ENCODE measurements around the gene MRPL27.
"Not testable (repeated sequence)": the region's sequence is repeated elsewhere in the genome, so short reads cannot be mapped to it uniquely, and the experiment has no call there.

MRPL27 gene

GRCh38 chr17:50372758-50373556, at the start of gene MRPL27, which contains the start of gene EME1:
Gene MRPL27 (minus strand): TSS chr17:50373184. CDS start chr17:50373170, 14 bp downstream.
Gene EME1 (plus strand): TSS chr17:50373229. CDS start chr17:50375209, 1,980 bp downstream.
- peak; percentile 77 for DNase-seq

GRCh38 chr17:50422738-50423137, 49.8 kb upstream of the MRPL27 start:
- no peak for DNase-seq

- no peak for DNase-seq
Measured at GRCh38 chr17:50421308-50422051, 48.5 kb upstream of the MRPL27 start.

- DNase-seq: no peak
Measured at GRCh38 chr17:50420419-50421112, 47.6 kb upstream of the MRPL27 start.

DNA sequence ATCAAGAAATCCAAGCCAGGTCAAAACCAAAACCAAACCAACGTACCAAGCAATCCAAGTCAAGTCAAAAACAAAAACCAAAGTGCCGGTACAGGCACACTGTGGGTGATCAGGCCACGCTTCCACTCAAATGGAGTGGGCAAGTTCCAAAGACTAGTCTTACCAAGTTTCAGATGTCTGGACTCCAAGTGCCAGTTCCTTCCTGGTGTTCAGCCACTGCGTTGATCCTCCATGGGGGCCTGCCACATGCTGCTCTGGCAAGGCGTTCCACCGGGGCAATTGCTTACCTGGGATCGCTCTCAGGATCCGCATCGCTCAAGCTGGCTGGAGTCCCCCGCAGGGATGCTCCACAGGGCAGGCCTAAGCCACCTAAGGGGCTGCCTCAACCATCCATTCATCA, 46.6 kb upstream of the MRPL27 start:
- not testable (repeated sequence) for DNase-seq

DNA sequence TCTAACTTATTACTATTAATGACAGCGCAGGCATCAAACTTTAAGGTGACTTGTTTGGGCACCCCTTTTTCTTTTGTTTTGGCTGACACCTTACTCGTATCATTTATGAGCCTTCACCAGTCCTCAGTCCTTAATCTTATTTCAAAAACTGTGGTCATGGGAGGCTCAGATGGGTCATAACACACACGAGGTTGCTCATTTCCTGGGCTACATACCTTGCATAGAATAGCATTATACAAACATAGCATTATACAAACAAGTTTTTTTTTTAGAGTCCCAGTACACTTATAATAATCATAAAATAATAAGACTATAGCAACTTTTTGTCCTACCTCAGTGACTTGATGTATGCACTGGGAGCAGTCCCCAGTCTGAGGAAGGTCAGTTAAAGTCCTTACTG, 41.8 kb upstream of the MRPL27 start:
- no peak for DNase-seq

GRCh38 chr17:50412188-50412732, 39.3 kb upstream of the MRPL27 start:
- no peak for DNase-seq

- DNase-seq: no peak
Measured at GRCh38 chr17:50407921-50408320, 34.9 kb upstream of the MRPL27 start.

DNA sequence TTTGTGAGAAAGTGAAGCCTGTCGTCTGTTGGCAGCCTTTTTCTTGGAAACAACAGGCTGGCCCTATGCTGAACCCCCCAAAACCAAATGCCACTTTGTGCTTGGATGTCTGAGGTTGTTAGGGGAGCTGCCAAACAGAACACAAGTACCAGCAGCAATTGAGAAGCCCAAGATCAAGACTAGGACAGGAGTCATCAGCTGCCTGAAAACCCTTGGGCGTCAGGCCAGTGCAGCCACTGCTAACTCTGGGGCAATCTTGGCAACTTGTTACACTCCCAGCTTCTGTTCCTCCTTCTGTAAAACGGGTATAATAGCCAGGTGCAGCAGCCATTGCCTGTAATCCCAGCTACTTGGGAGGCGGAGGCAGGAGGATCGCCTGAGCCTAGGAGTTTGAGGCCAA, 33.6 kb upstream of the MRPL27 start:
- DNase-seq: no peak

GRCh38 chr17:50405351-50405750, 32.4 kb upstream of the MRPL27 start:
- not testable (repeated sequence) for DNase-seq

DNA sequence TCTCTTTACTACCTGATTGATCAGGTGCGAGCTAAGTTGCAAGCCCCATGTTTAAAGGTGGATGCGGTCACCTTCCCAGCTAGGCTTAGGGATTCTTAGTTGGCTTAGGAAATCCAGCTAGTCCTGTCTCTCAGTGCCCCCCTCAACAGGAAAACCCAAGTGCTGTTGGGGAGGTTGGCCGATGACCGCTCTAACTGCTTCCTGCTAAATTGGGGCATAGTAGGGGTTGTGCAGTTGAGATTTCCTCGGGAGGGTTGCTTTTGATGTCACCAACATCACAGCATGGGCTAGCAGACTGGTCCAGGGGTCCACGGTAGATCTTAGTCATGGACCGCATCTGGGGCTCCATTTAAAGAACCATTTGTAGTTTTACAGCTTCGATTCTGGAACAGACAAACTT, 26.6 kb upstream of the MRPL27 start:
- DNase-seq: not testable (repeated sequence)

- DNase-seq: not testable (repeated sequence)
Measured at GRCh38 chr17:50398672-50399071, 25.7 kb upstream of the MRPL27 start.

GRCh38 chr17:50397919-50398285, 24.9 kb upstream of the MRPL27 start:
- DNase-seq: no peak

DNA sequence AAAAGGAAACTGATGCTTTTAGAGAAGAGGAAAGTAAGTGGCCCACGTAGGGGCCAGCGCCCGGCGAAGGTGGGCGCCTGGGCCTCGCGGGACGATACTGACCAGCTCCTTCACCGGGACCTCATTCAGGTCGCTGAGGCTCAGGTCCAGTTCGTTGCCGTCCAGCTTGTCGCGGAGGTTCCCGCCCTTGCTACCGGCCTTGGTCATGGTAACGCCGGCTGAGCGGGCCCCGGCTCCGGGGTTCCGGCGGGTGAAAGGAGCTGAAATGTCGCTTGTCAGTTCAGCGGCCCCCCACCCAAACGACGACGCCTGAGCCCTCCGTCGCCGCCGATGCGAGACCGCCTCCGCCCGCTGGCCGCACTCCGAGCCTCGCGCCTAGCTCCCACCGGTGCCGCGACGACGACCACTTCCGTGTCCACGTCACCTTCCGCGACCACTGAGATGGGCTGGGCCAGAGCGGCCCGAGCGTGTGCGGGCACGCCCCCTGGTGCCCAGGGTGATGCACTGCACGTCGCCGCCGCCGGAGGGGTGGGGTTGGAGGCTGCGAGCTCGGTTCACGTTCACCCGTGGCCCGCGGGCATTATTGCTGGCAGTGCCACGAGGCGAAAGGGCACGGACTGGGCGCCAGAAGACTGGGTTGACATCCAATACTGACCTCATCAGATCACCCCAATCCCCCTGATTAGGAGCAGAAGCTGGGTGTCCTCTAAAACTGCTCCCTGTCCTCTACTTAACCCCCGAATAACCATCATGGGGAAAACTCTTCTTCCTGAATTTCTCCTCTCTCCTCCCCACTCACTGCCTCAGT, 24.3 kb upstream of the MRPL27 start, which contains the start of gene LRRC59:
Gene LRRC59 (minus strand): TSS at position 413 of the 808 bp plus-strand sequence. CDS start 206 bp downstream, at position 207.
- DNase-seq: peak; percentile 91

DNA sequence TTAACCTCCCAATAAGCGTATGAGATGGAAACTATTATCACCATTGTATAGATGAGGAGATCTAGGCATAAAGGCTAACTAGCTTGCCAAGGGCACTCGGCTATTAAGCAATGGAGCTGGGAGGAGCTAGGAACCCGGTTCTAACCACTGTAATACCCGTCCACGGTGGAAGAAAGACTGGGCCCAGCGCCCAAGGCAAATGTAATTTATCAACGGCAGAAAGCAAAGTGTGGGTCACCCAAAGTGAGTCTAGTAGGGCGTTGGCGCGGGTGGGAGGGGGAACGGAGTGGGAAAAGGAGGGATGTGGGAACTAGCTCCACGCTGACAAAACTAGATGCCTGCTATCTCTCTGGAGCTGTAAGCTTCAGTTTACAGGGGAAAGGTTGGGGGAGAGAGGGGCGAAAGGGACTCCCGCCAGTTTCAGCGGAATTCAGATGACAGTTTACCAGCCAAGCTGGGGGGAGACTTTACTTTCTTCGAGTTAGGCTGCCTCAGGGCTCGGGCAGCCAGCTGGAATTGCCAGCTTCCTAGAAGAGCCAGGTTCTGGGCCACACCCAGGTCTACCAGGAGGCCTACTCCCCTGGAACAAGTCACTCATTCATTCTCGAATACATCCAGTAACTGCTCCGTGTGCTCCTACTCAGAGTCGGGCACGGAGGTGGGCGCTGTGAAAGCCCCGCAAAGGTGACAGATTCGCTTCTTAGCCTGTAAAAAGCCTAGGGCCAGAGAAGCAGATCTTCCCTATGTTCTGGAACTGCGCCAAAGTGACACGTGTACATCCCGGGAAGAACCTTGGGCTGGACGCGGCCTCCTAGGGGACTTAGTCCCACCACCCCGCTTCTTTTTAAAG, 23.5 kb upstream of the MRPL27 start:
- DNase-seq: peak; percentile 23

GRCh38 chr17:50394711-50395110, 21.7 kb upstream of the MRPL27 start:
- no peak for DNase-seq

GRCh38 chr17:50393700-50394099, 20.7 kb upstream of the MRPL27 start:
- no peak for DNase-seq

DNA sequence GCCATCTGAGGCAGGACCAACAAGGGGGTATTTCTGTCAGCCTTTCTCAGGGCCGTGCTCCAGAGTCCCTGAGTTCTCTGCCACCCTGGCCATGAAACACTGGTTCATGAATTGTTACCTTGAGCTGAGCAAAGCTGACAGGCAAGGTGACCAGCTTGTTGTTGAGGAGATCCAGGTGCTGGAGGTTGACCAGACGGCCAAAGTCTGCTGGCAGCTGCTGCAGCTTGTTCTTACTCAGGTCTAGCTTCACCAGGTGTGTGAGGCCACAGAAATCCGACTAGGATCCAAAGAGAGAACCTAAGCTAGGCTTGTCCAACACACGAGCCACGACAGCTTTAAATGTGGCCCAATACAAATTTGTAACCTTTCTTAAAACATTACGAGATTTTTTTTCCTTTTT, 19.6 kb upstream of the MRPL27 start:
- DNase-seq: no peak

DNA sequence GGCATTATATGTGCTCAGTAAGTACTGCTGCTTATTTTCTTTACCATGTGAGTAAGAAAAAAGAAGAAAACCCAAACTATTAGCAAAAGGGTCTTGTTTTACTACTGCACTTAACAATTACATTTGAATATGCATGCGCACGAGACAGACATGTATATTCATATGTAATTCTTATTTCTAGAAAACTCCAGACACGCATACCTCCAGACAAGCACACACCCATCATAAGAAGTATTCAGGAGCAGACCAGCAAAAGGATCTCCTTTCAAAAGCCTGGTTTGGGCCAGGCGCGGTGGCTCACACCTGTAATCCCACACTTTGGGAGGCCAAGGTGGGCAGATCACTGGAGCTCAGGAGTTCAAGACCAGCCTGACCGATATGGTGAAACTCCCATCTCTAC, 16.6 kb upstream of the MRPL27 start:
- no peak for DNase-seq

GRCh38 chr17:50388728-50389127, 15.7 kb upstream of the MRPL27 start:
- DNase-seq: no peak

GRCh38 chr17:50386510-50386909, 13.5 kb upstream of the MRPL27 start:
- no peak for DNase-seq

All from stimulated activated CD4-positive, alpha-beta T cell treated with anti-CD3 and anti-CD28 coated beads, Interleukin-12 subunit alpha, Interleukin-12 subunit beta, amount 100 ng/mL, for 4 hours (primary cell).